Esophagus muscularis mucosa (tissue), 4 donors: Measurements from ENCODE around the gene ATP8B3.
A peak's percentile ranks its signal among the peaks of the same experiment; 100 is the strongest.

Experiments used
- EP300 ChIP-seq: sonication (generic); formaldehyde crosslinking; IDR thresholded peaks from one replicate; pipeline ENCODE4 v1.6.1; 2017; ENCODE audit warnings: antibody characterized with exemption
- POLR2A ChIP-seq: fragments of 450-650 bp; IDR thresholded peaks from one replicate; pipeline ENCODE4 v1.6.1; 2017; ENCODE audit warnings: antibody characterized with exemption, moderate library complexity, mild to moderate bottlenecking, low read depth
- POLR2AphosphoS5 ChIP-seq, 2 donors: sonication (generic); formaldehyde crosslinking; IDR thresholded peaks; one replicate each; pipeline ENCODE4 v1.6.1; 2017; ENCODE audit warnings: antibody characterized with exemption in 2 of 2
- TF ChIP-seq, protein P1 (sequence below), 3 experiments: fragments of 200-600 bp in 2 of 3; fragments of 450-650 bp in 1 of 3; sonication (generic) in 2 of 3; IDR thresholded peaks; one replicate each; pipeline ENCODE4 v1.5.1; 2017 to 2019; ENCODE audit warnings: antibody characterized with exemption in 3 of 3, mild to moderate bottlenecking in 2 of 3, moderate library complexity in 1 of 3

DNA sequence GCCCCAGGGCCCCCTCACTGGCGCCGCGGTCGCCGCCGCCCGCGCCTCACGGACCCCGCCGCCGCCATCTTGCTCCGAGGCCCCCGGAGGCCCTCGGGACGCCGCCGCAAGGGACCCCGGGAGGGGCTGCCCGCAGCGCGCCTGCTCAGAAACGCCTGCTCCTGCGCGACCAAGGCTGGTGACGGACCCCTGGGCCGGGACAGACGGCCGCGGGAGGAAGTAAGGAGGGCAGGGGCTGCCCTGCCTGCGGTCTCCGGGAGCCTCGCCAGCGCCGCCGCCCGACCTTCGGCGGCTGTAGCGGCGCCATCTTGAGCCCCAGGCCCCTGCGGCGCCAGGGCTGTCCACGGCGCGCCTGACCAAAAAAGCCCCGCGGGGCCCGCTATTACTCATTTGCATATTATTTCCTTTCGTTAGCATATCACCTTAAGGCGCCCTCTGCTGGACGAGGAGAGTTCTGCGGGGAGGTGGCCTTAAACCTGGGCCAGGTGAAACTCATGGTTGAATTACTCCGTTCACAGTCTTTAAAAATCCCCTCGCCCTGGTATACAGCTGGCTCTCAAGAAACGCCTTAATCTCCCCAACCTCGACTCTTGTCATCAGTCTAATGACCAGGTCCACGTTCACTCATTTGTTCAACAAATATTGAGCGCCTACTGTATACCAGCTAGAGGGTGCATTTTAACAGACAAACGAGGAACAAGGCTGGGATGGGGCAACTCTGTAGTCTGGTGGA is 36.5 kb upstream of the ATP8B3 start, which contains the start of gene REXO1:
- TF ChIP-seq, protein P1, sequence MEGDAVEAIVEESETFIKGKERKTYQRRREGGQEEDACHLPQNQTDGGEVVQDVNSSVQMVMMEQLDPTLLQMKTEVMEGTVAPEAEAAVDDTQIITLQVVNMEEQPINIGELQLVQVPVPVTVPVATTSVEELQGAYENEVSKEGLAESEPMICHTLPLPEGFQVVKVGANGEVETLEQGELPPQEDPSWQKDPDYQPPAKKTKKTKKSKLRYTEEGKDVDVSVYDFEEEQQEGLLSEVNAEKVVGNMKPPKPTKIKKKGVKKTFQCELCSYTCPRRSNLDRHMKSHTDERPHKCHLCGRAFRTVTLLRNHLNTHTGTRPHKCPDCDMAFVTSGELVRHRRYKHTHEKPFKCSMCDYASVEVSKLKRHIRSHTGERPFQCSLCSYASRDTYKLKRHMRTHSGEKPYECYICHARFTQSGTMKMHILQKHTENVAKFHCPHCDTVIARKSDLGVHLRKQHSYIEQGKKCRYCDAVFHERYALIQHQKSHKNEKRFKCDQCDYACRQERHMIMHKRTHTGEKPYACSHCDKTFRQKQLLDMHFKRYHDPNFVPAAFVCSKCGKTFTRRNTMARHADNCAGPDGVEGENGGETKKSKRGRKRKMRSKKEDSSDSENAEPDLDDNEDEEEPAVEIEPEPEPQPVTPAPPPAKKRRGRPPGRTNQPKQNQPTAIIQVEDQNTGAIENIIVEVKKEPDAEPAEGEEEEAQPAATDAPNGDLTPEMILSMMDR (IDR thresholded peaks at IDR 0.05) = peak; percentile 95 to 96 (median 96)
- TF ChIP-seq POLR2AphosphoS5 (IDR thresholded peaks at IDR 0.05) = peak; percentile 53 to 67
- no peak for TF ChIP-seq EP300
- no peak for TF ChIP-seq POLR2A
